Germinal center (tissue), 1 donor: ENCODE measurements around the gene CCDC28A.

Source experiments
- DNase-seq: peaks from one replicate; pipeline ENCODE4 v3.0.0; 2012; ENCODE audit warnings: mixed read lengths, low spot score

CCDC28A gene

GRCh38 chr6:138833816-138834539 lies 60.4 kb downstream of the CCDC28A start:
- no peak for DNase-seq

- no peak for DNase-seq
Measured at GRCh38 chr6:138837246-138837645, 63.7 kb downstream of the CCDC28A start.
